Panc1 (cell line): ENCODE measurements around the gene ARHGAP23. TPM values are rescaled to one million over a fixed set of nuclear protein-coding genes. Genes with fewer than 3 reads are reported as not detected.
A peak's percentile ranks its signal among the peaks of the same experiment; 100 is the strongest.

ENCODE experiments used
- ATAC-seq: fragments of 200-7000 bp; cut with Tn5 transposase; 2 replicates; pipeline ENCODE4 v1.9.1; 2020; ENCODE audit warnings: mild to moderate bottlenecking, moderate library complexity
- BruUV-seq: library from RNA; stranded (reverse); fragments of 400-500 nt; replicated peaks from 2 replicates; lab custom pipeline; 2021; lab: Mats Ljungman, UMichigan
- CTCF ChIA-PET: fragments of 300-600 bp; sonication (Branson Sonifier 250); formaldehyde crosslinking; loops from one replicate; lab custom pipeline; 2022; ENCODE audit warnings: antibody characterized with exemption; lab: Charles Lee
- POLR2A ChIA-PET: fragments of 300-600 bp; sonication (Branson Sonifier 250); formaldehyde crosslinking; loops from one replicate; lab custom pipeline; 2022; ENCODE audit warnings: antibody characterized with exemption; lab: Charles Lee
- DNase-seq: peaks from one replicate; pipeline ENCODE4 v3.0.0-alpha.2; 2010; ENCODE audit warnings: low read depth, low spot score
- H3K27ac ChIP-seq: 2 replicates; pipeline ENCODE4 v1.5.1; 2011; ENCODE audit warnings: mild to moderate bottlenecking, low read length, inconsistent platforms
- H3K27me3 ChIP-seq: fragments of 200-500 bp; sonication (Bioruptor generic); 2 replicates; pipeline ENCODE4 v1.6.0; 2014; ENCODE audit warnings: low read length, inconsistent platforms; ENCODE audit not compliant: control insufficient read depth, insufficient read depth
- H3K36me3 ChIP-seq: fragments of 200-500 bp; sonication (Bioruptor generic); 2 replicates; pipeline ENCODE4 v1.5.1; 2014; ENCODE audit warnings: inconsistent platforms, mild to moderate bottlenecking, low read length, moderate library complexity; ENCODE audit not compliant: control insufficient read depth, insufficient read depth
- H3K4me1 ChIP-seq: 2 replicates; pipeline ENCODE4 v1.5.1; 2011; ENCODE audit warnings: inconsistent platforms, mild to moderate bottlenecking, low read length, moderate library complexity; ENCODE audit not compliant: control insufficient read depth, insufficient read depth
- H3K4me3 ChIP-seq, 2 experiments: 2 replicates each; pipeline ENCODE4 v1.5.1; 2011 to 2012; ENCODE audit warnings: low read depth in 2 of 2, low read length in 2 of 2, mild to moderate bottlenecking in 2 of 2, inconsistent platforms in 1 of 2, moderate library complexity in 1 of 2
- H3K9me3 ChIP-seq: fragments of 200-500 bp; sonication (Bioruptor generic); 2 replicates; pipeline ENCODE4 v1.5.1; 2014; ENCODE audit warnings: low read depth, mild to moderate bottlenecking, inconsistent platforms, low read length, moderate library complexity; ENCODE audit not compliant: control insufficient read depth, insufficient read depth
- CTCF ChIP-seq: fragments of 450-650 bp; IDR thresholded peaks from 2 replicates; pipeline ENCODE4 v1.5.1; 2017; ENCODE audit warnings: mild to moderate bottlenecking
- POLR2AphosphoS5 ChIP-seq: IDR thresholded peaks from 2 replicates; pipeline ENCODE4 v1.6.1; 2012; ENCODE audit warnings: mild to moderate bottlenecking, low read depth, low read length, moderate library complexity
- REST ChIP-seq, 2 experiments: IDR thresholded peaks; 2 replicates each; pipeline ENCODE4 v1.6.1; 2011 to 2012; ENCODE audit warnings: low read depth in 2 of 2, control low read depth in 1 of 2, low read length in 1 of 2, mild to moderate bottlenecking in 1 of 2, moderate library complexity in 1 of 2; ENCODE audit not compliant: insufficient read depth in 1 of 2
- SIN3A ChIP-seq: IDR thresholded peaks from 2 replicates; pipeline ENCODE4 v1.6.1; 2012; ENCODE audit warnings: low read depth, mild to moderate bottlenecking, low read length, moderate library complexity, borderline replicate concordance; ENCODE audit not compliant: insufficient read depth
- TCF7L2 ChIP-seq: IDR thresholded peaks from 2 replicates; pipeline ENCODE4 v1.6.1; 2011; ENCODE audit warnings: mild to moderate bottlenecking, low read depth, low read length, inconsistent platforms
- in situ Hi-C: cut with HindIII; loops from 2 replicates; pipeline ENCODE4 v1.10.0; 2016; ENCODE audit warnings: low sequenced_read_pairs, low pct_unique_long_range_greater_than_20kb
- intact Hi-C: fragments of 100-400 bp; cut with micrococcal nuclease; formaldehyde crosslinking; loops from one replicate; pipeline ENCODE4 v1.10.0; 2022; ENCODE audit not compliant: unreplicated experiment
- total RNA-seq: library from RNA; stranded (reverse); gene quantifications from one replicate; pipeline ENCODE4 v1.2.1, GENCODE V29; 2021; ENCODE audit not compliant: unreplicated experiment

ARHGAP23 gene
- total RNA-seq, 1 experiment from 2014 or later = 33.0 TPM

GRCh38 chr17:38401459-38401858 is 26.8 kb upstream of the ARHGAP23 start:
- Histone ChIP-seq H3K4me3 (no peak overlapping the region), H3K27me3 (no peaks in the 10 kb centered on the region), H3K9me3 (no peaks in the 10 kb centered on the region), H3K27ac (no peak overlapping the region), H3K36me3 (no peaks in the 10 kb centered on the region), H3K4me1 (no peaks in the 10 kb centered on the region; the same call in 1 of the 2 replicates)
- ChIA-PET CTCF (no interaction called here), POLR2A (no interaction called here)
- in situ Hi-C loops = no loop called here
- TF ChIP-seq SIN3A (no peak), TCF7L2 (no peak), REST (IDR thresholded peaks at IDR 0.05; ENCODE audit: insufficient read depth in 1 of 2, low read depth in 2 of 2, low read length in 1 of 2) (no peak), POLR2AphosphoS5 (no peak), CTCF (no peak)
- ATAC-seq (no peak), DNase-seq (no peak)
- TSS peak; percentile 50 for BruUV-seq
- intact Hi-C loops = no loop called here

- BruUV-seq = no TSS peak
- ATAC-seq = no peak
Measured at GRCh38 chr17:38402897-38403296, 25.4 kb upstream of the ARHGAP23 start.

More at GRCh38 chr17:38402897-38403296, 25.4 kb upstream of the ARHGAP23 start:
- ChIA-PET CTCF (interaction anchor here (1.4 kb wide), 1 partner anchor 11 kb away, joined by 6 read pairs; no protein-coding TSS in a partner anchor), POLR2A (no interaction called here)
- Histone ChIP-seq H3K27ac (no peak overlapping the region), H3K27me3 (no peaks in the 10 kb centered on the region), H3K36me3 (no peaks in the 10 kb centered on the region), H3K9me3 (no peaks in the 10 kb centered on the region), H3K4me3 (no peak overlapping the region), H3K4me1 (no peaks in the 10 kb centered on the region)
- in situ Hi-C loops (no loop called here), intact Hi-C loops (no loop called here)
- no peak for DNase-seq
- TF ChIP-seq SIN3A (no peak), TCF7L2 (no peak), CTCF (no peak), REST (IDR thresholded peaks at IDR 0.05; ENCODE audit: insufficient read depth in 1 of 2, low read depth in 2 of 2, low read length in 1 of 2) (no peak), POLR2AphosphoS5 (no peak)
